GM21423 (cell line): Measurements from ENCODE around the gene CARHSP1.
A peak's percentile ranks its signal among the peaks of the same experiment; 100 is the strongest.
"Not testable (repeated sequence)": the region's sequence is repeated elsewhere in the genome, so short reads cannot be mapped to it uniquely, and the experiment has no call there.

ENCODE experiments used
- ATAC-seq: cut with Tn5 transposase; IDR thresholded peaks from one replicate; pipeline ENCODE4 v1.9.1; 2021; ENCODE audit warnings: mild to moderate bottlenecking, moderate library complexity; ENCODE audit not compliant: unreplicated experiment

The CARHSP1 gene

GRCh38 chr16:8893976-8894690 lies 25.3 kb upstream of the CARHSP1 start:
- ATAC-seq = no peak

- no peak for ATAC-seq
Observed at GRCh38 chr16:8893426-8893825, 24.6 kb upstream of the CARHSP1 start.

GRCh38 chr16:8892101-8892575 lies 23.3 kb upstream of the CARHSP1 start:
- ATAC-seq = peak; percentile 22

DNA sequence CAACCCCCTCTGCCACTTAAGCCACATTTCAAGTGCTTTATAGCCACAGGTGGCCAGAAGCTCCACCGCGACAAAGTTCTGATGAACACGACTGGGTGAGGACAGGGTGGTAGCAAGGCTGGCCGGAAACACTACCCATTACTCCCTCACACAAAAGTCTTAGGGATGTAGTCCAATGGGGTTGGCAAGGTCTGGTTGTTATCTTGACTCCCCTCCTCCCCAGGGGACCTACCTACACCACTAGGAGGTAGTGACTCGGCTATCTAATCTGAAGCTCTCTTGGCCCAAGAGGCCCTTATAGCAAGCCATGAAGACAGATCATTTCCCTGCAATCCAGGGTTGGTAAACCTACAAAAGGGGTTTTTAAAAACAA lies 21.7 kb upstream of the CARHSP1 start:
- ATAC-seq = no peak

GRCh38 chr16:8889893-8890548 lies 21.2 kb upstream of the CARHSP1 start:
- ATAC-seq = no peak

DNA sequence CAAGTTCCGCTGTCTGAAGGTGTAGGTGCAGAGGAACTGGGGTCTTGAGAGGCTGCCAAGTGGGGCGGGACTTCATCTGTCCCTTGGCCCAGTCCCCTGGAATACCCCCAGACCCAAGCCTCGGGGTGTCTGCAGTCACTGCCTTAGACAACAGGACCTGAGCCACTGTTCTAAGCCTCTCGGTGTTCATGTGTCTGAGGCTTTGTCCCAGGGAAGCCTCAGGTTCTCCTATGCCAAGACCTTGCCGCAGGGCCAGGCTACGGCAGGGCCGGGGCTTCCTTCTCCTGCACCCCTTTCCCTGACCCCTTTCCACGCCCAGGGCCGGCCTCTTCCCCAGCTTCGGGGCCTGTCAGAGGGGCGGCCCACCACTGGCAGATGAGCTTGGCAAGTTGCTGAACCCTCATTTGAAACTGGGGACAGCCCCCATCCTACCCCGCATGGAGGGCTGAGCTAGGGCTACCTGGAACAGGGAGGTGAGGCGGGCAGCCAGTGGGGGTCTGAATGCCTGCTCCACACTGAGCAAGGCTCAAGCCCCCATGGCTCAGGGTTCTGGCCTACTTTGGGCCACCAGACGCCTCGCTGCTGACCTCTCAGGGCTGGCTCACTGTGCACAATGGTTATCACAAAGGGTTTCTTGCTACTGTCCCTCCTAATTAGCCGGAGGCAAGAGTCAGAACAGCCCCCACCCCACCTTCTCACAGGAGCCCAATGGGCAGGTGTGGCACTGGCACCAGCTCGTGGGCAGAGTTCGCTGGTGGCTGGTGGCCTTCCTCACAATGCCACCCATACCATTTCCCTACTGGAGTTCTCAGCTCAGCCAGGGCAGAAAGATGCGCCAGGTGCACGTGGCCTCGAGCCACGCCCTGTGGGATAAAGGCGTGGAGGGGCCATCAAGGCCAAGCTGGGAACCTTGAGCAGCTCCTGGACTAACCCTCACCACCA lies 20.4 kb upstream of the CARHSP1 start:
- ATAC-seq = no peak

GRCh38 chr16:8887952-8888560 lies 19.2 kb upstream of the CARHSP1 start:
- no peak for ATAC-seq

DNA sequence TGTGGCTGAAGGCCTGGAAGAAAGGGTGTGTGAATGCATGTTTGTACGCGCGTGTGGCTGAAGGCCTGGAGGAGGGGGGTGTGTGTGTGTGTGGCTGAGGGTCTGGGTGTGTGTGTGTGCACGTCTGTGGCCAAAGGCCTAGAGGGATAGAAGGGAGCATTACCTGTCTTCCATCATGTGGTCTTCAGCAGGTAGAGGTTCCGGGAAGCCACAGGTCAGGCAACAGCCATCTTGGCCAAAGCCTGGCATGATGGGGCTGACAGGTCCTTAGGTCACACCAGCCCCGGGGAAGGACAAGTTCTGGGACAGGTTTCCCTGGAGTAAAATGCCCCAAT lies 18.6 kb upstream of the CARHSP1 start:
- no peak for ATAC-seq

GRCh38 chr16:8886593-8887430 lies 18.0 kb upstream of the CARHSP1 start:
- no peak for ATAC-seq

GRCh38 chr16:8885674-8886592 lies 17.1 kb upstream of the CARHSP1 start:
- ATAC-seq = no peak

GRCh38 chr16:8882725-8883377 lies 14.0 kb upstream of the CARHSP1 start:
- ATAC-seq = no peak

GRCh38 chr16:8882041-8882617 lies 13.3 kb upstream of the CARHSP1 start, which contains the start of gene LITAFD:
Gene LITAFD (plus strand): TSS chr16:8882351. CDS start chr16:8884356, 2,005 bp downstream.
- no peak for ATAC-seq

DNA sequence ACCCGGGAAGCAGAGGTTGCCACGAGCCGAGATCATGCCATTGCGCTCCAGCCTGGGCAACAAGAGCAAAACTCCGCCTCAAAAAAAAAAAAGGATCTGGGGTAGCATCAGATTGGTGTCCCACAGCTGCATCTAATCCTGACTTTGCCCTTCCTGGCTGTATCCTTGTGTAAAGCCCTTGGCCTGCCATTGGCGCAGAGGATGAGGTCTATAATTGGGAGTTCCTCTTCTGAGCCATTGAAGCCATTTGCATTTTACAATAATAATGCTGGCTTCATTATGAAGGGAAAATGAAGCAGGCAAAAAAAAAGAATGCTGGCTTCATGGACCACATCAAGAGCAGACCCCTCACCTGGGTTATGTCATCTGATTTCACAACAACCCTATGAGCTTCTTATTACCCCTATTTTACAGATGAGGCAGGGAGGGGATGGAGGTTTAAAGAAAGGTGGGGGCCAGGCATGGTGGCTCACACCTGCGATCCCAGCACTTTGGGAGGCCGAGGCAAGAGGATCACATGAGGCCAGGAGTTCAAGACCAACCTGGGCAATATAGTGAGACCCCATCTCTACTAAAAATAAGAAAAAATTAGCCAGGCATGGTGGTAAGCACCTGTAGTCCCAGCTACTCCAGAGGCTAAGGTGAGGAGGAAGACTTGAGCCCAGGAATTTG lies 12.2 kb upstream of the CARHSP1 start:
- ATAC-seq = no peak

- ATAC-seq = no peak
Observed at GRCh38 chr16:8878523-8878911, 9.7 kb upstream of the CARHSP1 start.

DNA sequence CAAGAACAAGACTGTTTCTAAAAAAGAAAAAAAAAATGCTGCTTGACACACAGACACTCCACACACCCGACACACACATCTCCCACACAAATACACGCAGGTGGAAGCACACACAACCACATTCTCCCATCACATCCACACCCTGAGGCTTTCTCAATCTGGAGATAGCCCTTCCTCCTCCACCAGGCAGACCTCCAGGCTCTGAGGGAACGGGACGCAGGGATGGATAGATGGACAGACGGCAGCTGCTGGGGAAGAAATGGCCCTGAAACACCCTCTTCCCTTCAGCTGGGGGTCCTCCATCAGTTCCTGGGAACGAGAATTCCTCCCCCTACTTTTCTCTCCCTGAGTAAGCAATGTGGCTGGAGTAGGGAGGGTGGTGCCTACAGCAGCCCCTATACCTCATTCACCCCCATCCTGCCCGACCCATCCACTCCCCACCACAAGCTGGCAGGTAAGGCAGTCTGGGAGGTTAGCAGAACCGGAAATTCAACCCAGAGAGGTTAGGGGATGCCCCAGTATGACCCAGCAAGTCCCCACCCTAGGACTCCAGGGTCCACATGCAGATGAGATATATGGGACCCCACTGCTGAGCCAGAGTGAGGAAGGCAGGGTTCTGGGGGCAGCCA lies 9.2 kb upstream of the CARHSP1 start:
- ATAC-seq = no peak

DNA sequence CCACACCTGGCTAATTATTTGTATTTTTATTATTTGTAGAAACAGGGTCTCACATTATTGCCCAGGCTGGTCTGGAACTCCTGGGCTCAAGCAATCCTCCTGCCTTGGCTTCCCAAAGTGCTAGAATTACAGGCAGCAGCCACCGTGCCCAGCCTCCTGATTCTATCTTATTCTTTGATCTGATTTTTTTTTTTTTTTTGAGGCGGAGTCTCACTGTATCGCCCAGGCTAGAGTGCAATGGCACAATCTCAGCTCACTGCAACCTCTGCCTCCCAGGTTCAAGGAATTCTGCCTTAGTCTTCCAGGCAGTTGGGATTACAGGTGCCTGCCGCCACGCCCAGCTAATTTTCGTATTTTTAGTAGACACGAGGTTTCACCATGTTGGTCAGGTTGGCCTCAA lies 6.5 kb upstream of the CARHSP1 start:
- ATAC-seq = not testable (repeated sequence)

DNA sequence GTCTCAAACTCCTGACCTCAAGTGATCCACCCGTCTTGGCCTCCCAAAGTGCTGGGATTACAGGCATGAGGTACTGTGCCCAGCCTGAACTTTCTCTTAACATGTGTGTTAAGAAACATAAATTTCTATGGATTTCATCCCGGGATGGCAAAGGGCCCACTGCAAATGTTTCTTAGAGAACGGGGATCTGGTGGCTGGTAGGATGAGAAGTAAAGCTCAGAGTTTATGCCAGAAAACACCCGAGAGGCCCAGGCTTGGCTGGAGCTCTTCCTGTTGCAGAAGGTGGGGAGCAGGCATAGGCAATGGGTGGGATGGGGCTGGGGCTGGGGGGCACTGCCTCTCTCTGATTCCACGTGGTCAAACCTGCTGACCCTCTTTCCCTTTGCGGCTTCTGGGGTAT lies 5.6 kb upstream of the CARHSP1 start:
- ATAC-seq = no peak
